Omental fat pad (tissue), 4 donors: ENCODE data around the gene MANSC1. TPM values are rescaled to one million over a fixed set of nuclear protein-coding genes. Genes with fewer than 3 reads are reported as not detected.

Experiments
- ATAC-seq: fragments of 150-250 bp; one replicate; pipeline ENCODE4 v1.9.1; 2016; ENCODE audit warnings: mild to moderate bottlenecking, moderate library complexity; ENCODE audit not compliant: low FRiP score
- DNase-seq: peaks from one replicate; pipeline ENCODE4 v3.0.0-alpha.2; 2019; ENCODE audit warnings: low spot score
- CTCF ChIP-seq, 3 donors: fragments of 450-650 bp; IDR thresholded peaks; one replicate each; pipeline ENCODE4 v1.5.1; 2016 to 2017; ENCODE audit warnings: antibody characterized with exemption in 3 of 3, mild to moderate bottlenecking in 3 of 3, moderate library complexity in 2 of 3
- total RNA-seq, 4 donors: library from RNA; depleted of rRNA; stranded (reverse); fragments of >200 nt; gene quantifications; one replicate each; pipeline ENCODE4 v1.1.0, GENCODE V29; 2016

The MANSC1 gene
- total RNA-seq, 4 donors from 2014 or later, result 12.2 to 20.1 (median 14.5) TPM

GRCh38 chr12:12365446-12365802 lies 15.4 kb upstream of the MANSC1 start:
- DNase-seq (no peak), ATAC-seq (no peak)
- TF ChIP-seq CTCF (IDR thresholded peaks at IDR 0.05), result no peak

GRCh38 chr12:12364787-12365445 lies 14.9 kb upstream of the MANSC1 start:
- TF ChIP-seq CTCF (IDR thresholded peaks at IDR 0.05), result no peak
- ATAC-seq, result no peak
- DNase-seq, result no peak

GRCh38 chr12:12358528-12358927 lies 8.5 kb upstream of the MANSC1 start:
- no peak for TF ChIP-seq CTCF (IDR thresholded peaks at IDR 0.05)
- DNase-seq (no peak), ATAC-seq (no peak)

GRCh38 chr12:12357719-12358461 lies 7.8 kb upstream of the MANSC1 start:
- ATAC-seq (no peak), DNase-seq (no peak)
- TF ChIP-seq CTCF (IDR thresholded peaks at IDR 0.05), result no peak

GRCh38 chr12:12356896-12357718 lies 7.1 kb upstream of the MANSC1 start, which contains the start of gene BORCS5:
TSS of gene BORCS5 (plus strand) at chr12:12357078. CDS start at chr12:12357452, 374 bp downstream.
- TF ChIP-seq CTCF (IDR thresholded peaks at IDR 0.05), result no peak
- DNase-seq (peak; percentile 87), ATAC-seq (peak; percentile 97)

- no peak for TF ChIP-seq CTCF (IDR thresholded peaks at IDR 0.05)
- ATAC-seq, result no peak
- no peak for DNase-seq
Measured at GRCh38 chr12:12356467-12356895, 6.4 kb upstream of the MANSC1 start.
